ENCODE data around the gene MRPL46.
"Not testable (repeated sequence)": the region's sequence is repeated elsewhere in the genome, so short reads cannot be mapped to it uniquely, and the experiment has no call there.

- TF ChIP-seq CTCF (IDR thresholded peaks at IDR 0.05; ENCODE audit: low read length); EZH2 (IDR thresholded peaks at IDR 0.05; ENCODE audit: borderline replicate concordance, low read length): not testable (repeated sequence)
Measured at GRCh38 chr15:88434106-88434505, 33.1 kb downstream of the MRPL46 start.
